HCT116 (cell line): ENCODE data around the gene CAMK1D. TPM values are rescaled to one million over a fixed set of nuclear protein-coding genes. Genes with fewer than 3 reads are reported as not detected.

Experiments
- ATAC-seq: fragments of 200-7000 bp; cut with Tn5 transposase; 2 replicates; pipeline ENCODE4 v1.9.1; 2020; ENCODE audit warnings: mild to moderate bottlenecking, moderate library complexity
- BruUV-seq: library from RNA; stranded (reverse); fragments of 400-500 nt; replicated peaks from 2 replicates; lab custom pipeline; 2021; lab: Mats Ljungman, UMichigan
- CTCF ChIA-PET: fragments of 300-600 bp; sonication (Branson Sonifier 250); formaldehyde crosslinking; loops from one replicate; lab custom pipeline; 2021; ENCODE audit warnings: antibody characterized with exemption; lab: Charles Lee
- POLR2A ChIA-PET: fragments of 300-600, 350-600 bp; sonication (Branson Sonifier 250); formaldehyde crosslinking; loops from one replicate; lab custom pipeline; 2021; ENCODE audit warnings: antibody characterized with exemption; lab: Charles Lee
- RAD21 ChIA-PET, 2 experiments: fragments of 300-600 bp; sonication (Branson Sonifier 250); formaldehyde crosslinking; loops; one replicate each; lab custom pipeline; 2023; ENCODE audit warnings: low total read pairs in 2 of 2; ENCODE audit not compliant: uncharacterized antibody in 2 of 2, unreplicated experiment in 2 of 2, low non-redundant PET in 1 of 2; lab: Charles Lee
- DNase-seq: peaks from one replicate; pipeline ENCODE4 v3.0.0-alpha.2; 2010; ENCODE audit warnings: low read depth, low spot score
- H2AFZ ChIP-seq: fragments of 200-600 bp; shearing (Covaris generic), sonication (generic); 2 replicates; pipeline ENCODE4 v1.6.1; 2017; ENCODE audit warnings: low read depth, mixed run types, mixed read lengths, antibody characterized with exemption, low read length; ENCODE audit not compliant: poor library complexity, severe bottlenecking
- H3K27ac ChIP-seq: 2 replicates; pipeline ENCODE4 v1.5.1; 2012; ENCODE audit warnings: low read depth, low read length
- H3K27me3 ChIP-seq: fragments of 200-600 bp; sonication (generic); 2 replicates; pipeline ENCODE4 v1.6.1; 2016; ENCODE audit warnings: mixed run types, low read length, mixed read lengths; ENCODE audit not compliant: insufficient read depth
- H3K36me3 ChIP-seq, 2 experiments: fragments of 200-500 bp in 1 of 2; fragments of 200-600 bp in 1 of 2; sonication (Bioruptor generic) in 1 of 2; sonication (generic) in 1 of 2; 2 replicates each; pipeline versions ENCODE4 v1.5.1 to v1.6.1; 2014 to 2016; ENCODE audit warnings: low read length in 2 of 2, inconsistent platforms in 1 of 2, mixed read lengths in 1 of 2, mixed run types in 1 of 2; ENCODE audit not compliant: insufficient read depth in 2 of 2, control insufficient read depth in 1 of 2
- H3K4me1 ChIP-seq, 2 experiments: fragments of 200-600 bp in 1 of 2; sonication (generic) in 1 of 2; 2 replicates each; pipeline versions ENCODE4 v1.5.1 to v1.6.1; 2012 to 2017; ENCODE audit warnings: low read length in 2 of 2, inconsistent platforms in 1 of 2, mild to moderate bottlenecking in 1 of 2, mixed read lengths in 1 of 2, mixed run types in 1 of 2, moderate library complexity in 1 of 2; ENCODE audit not compliant: insufficient read depth in 2 of 2, control insufficient read depth in 1 of 2
- H3K4me2 ChIP-seq: fragments of 200-600 bp; sonication (generic); 2 replicates; pipeline ENCODE4 v1.6.1; 2017; ENCODE audit warnings: mixed run types, low read length, mixed read lengths
- H3K4me3 ChIP-seq, 2 experiments: fragments of 200-600 bp in 1 of 2; sonication (generic) in 1 of 2; replicated peaks in 1 of 2; 2 replicates each; pipeline ENCODE4 v1.5.1; 2011 to 2016; ENCODE audit warnings: low read length in 2 of 2, control low read depth in 1 of 2, low read depth in 1 of 2, mild to moderate bottlenecking in 1 of 2, mixed read lengths in 1 of 2, mixed run types in 1 of 2
- H3K79me2 ChIP-seq: fragments of 200-600 bp; sonication (generic); 2 replicates; pipeline ENCODE4 v1.6.1; 2017; ENCODE audit warnings: mild to moderate bottlenecking, mixed run types, low read length, moderate library complexity, mixed read lengths; ENCODE audit not compliant: insufficient read depth
- H3K9ac ChIP-seq: fragments of 200-600 bp; sonication (generic); 2 replicates; pipeline ENCODE4 v1.6.1; 2016; ENCODE audit warnings: low read length, mixed read lengths
- H3K9me2 ChIP-seq: fragments of 200-600 bp; sonication (generic), shearing (Covaris generic); 2 replicates; pipeline ENCODE4 v1.6.1; 2017; ENCODE audit warnings: mixed run types, mild to moderate bottlenecking, moderate library complexity; ENCODE audit not compliant: insufficient read depth
- H3K9me3 ChIP-seq, 2 experiments: fragments of 200-500 bp in 1 of 2; fragments of 200-600 bp in 1 of 2; sonication (Bioruptor generic) in 1 of 2; sonication (generic) in 1 of 2; 2 replicates each; pipeline ENCODE4 v1.6.1; 2014 to 2017; ENCODE audit warnings: low read length in 2 of 2, mixed read lengths in 2 of 2, inconsistent platforms in 1 of 2, low read depth in 1 of 2, mild to moderate bottlenecking in 1 of 2, mixed run types in 1 of 2, moderate library complexity in 1 of 2; ENCODE audit not compliant: control insufficient read depth in 1 of 2, insufficient read depth in 1 of 2
- H4K20me1 ChIP-seq: fragments of 200-600 bp; sonication (generic), shearing (Covaris generic); 2 replicates; pipeline ENCODE4 v1.6.1; 2017; ENCODE audit warnings: mixed run types, mild to moderate bottlenecking, moderate library complexity; ENCODE audit not compliant: insufficient read depth
- CTCF ChIP-seq, 3 experiments: fragments of 200-600 bp in 1 of 3; sonication (generic) in 1 of 3; IDR thresholded peaks in 2 of 3; conservative IDR thresholded peaks in 1 of 3; 2 replicates each; pipeline ENCODE4 v1.5.1; 2012 to 2017; ENCODE audit warnings: low read depth in 2 of 3, low read length in 2 of 3, antibody characterized with exemption in 1 of 3, borderline replicate concordance in 1 of 3, control low read depth in 1 of 3, mild to moderate bottlenecking in 1 of 3, mixed read lengths in 1 of 3, mixed run types in 1 of 3, moderate library complexity in 1 of 3; ENCODE audit not compliant: insufficient read depth in 1 of 3
- EGR1 ChIP-seq: IDR thresholded peaks from 2 replicates; pipeline ENCODE4 v1.6.1; 2012; ENCODE audit warnings: low read depth
- EZH2 ChIP-seq: fragments of 200-600 bp; sonication (generic); IDR thresholded peaks from 2 replicates; pipeline ENCODE4 v1.6.1; 2017; ENCODE audit warnings: antibody characterized with exemption, mixed run types
- MAX ChIP-seq: IDR thresholded peaks from 2 replicates; pipeline ENCODE4 v1.6.1; 2012
- POLR2A ChIP-seq: IDR thresholded peaks from 2 replicates; pipeline ENCODE4 v1.7.0; 2011; ENCODE audit warnings: borderline replicate concordance; ENCODE audit not compliant: insufficient read depth, insufficient read length; ENCODE audit errors: extremely low read depth
- REST ChIP-seq: IDR thresholded peaks from 2 replicates; pipeline ENCODE4 v1.6.1; 2012; ENCODE audit warnings: low read depth
- TCF7L2 ChIP-seq: IDR thresholded peaks from 2 replicates; pipeline ENCODE4 v1.7.0; 2011; ENCODE audit warnings: borderline replicate concordance, inconsistent platforms; ENCODE audit not compliant: insufficient read depth, insufficient read length; ENCODE audit errors: extremely low read depth
- intact Hi-C: fragments of 100-400 bp; cut with micrococcal nuclease; formaldehyde crosslinking; loops from 2 replicates; pipeline ENCODE4 v1.10.0; 2022
- total RNA-seq: library from RNA; stranded (reverse); gene quantifications from one replicate; pipeline ENCODE4 v1.2.1, GENCODE V29; 2021; ENCODE audit not compliant: unreplicated experiment

Gene CAMK1D
- total RNA-seq, 1 experiment from 2014 or later = 9.6 TPM

GRCh38 chr10:12791728-12792127, 442.4 kb downstream of the CAMK1D start (continued):
- TF ChIP-seq REST (no peak), EZH2 (no peak), MAX (no peak), POLR2A (no peak)
- TF ChIP-seq, all 23 proteins: peak for 0

- no peaks in the 10 kb centered on the region for H3K36me3 ChIP-seq
- H3K27ac ChIP-seq = no peak overlapping the region
- H3K9me2 ChIP-seq = no peaks in the 10 kb centered on the region
- ChIA-PET POLR2A (no interaction called here), CTCF (no interaction called here), RAD21 (no interaction called here)
- no peaks in the 10 kb centered on the region for H4K20me1 ChIP-seq
- ATAC-seq (no peak), DNase-seq (no peak)
- no peaks in the 10 kb centered on the region for H3K79me2 ChIP-seq
- no peak overlapping the region for H3K4me2 ChIP-seq
- no peak overlapping the region for H3K9ac ChIP-seq
- no peak overlapping the region for H2AFZ ChIP-seq
- H3K27me3 ChIP-seq = no peaks in the 10 kb centered on the region
- TF ChIP-seq TCF7L2 (no peak), EGR1 (no peak), CTCF (IDR thresholded peaks at IDR 0.05 in 2 of 3, conservative IDR thresholded peaks at IDR 0.05 in 1 of 3; ENCODE audit: borderline replicate concordance in 1 of 3, insufficient read depth in 1 of 3, low read depth in 2 of 3, low read length in 2 of 3) (no peak)
- H3K4me3 ChIP-seq = no peak overlapping the region
- H3K4me1 ChIP-seq = peaks cover 10 to 11% of the 10 kb centered on the region in 2 experiments
- no peaks in the 10 kb centered on the region for H3K9me3 ChIP-seq
- BruUV-seq = no TSS peak
- intact Hi-C loops = no loop called here
Measured at GRCh38 chr10:12792889-12793556, 443.7 kb downstream of the CAMK1D start.
